ENCODE measurements around the gene CAMTA1.
A peak's percentile ranks its signal among the peaks of the same experiment; 100 is the strongest.

Gene CAMTA1

GRCh38 chr1:7644961-7645750 is 859.9 kb downstream of the CAMTA1 start (continued):
- peak; percentile 82 for TF ChIP-seq PRDM10 (tag by site-specific recombination; IDR thresholded peaks at IDR 0.05)
- no peak for TF ChIP-seq ZNF426 (tag by site-specific recombination; IDR thresholded peaks at IDR 0.05)
- TF ChIP-seq ZNF560 (tag by site-specific recombination; IDR thresholded peaks at IDR 0.05; ENCODE audit: borderline replicate concordance) = no peak
- TF ChIP-seq HOXD13 (CRISPR knock-in tag; IDR thresholded peaks at IDR 0.05; ENCODE audit: borderline replicate concordance) = no peak

GRCh38 chr1:7645751-7646048 is 860.4 kb downstream of the CAMTA1 start:
- Histone ChIP-seq H3K36me3 (ENCODE audit: control insufficient read depth in 2 of 2, insufficient read depth in 1 of 2, low read length in 2 of 2) (no peaks in the 10 kb centered on the region), H3K9me3 (ENCODE audit: control insufficient read depth, insufficient read depth, low read depth, low read length) (no peaks in the 10 kb centered on the region), H3K4me1 (ENCODE audit: control insufficient read depth, insufficient read depth, low read length) (no peaks in the 10 kb centered on the region), H3K27ac (ENCODE audit: extremely low read depth, low read depth, low read length) (no peak overlapping the region), H3K4me3 (ENCODE audit: low read depth, low read length) (no peak overlapping the region)
- peak; percentile 70 for TF ChIP-seq EGR2 (tag by site-specific recombination; IDR thresholded peaks at IDR 0.05; ENCODE audit: low read depth)
- peak; percentile 83 for TF ChIP-seq ZFHX2 (tag by site-specific recombination; conservative IDR thresholded peaks at IDR 0.05)
- no peak for TF ChIP-seq ZSCAN18 (tag by site-specific recombination; IDR thresholded peaks at IDR 0.05)
- ChIA-PET POLR2A (no interaction called here), CTCF (interaction anchor here (0.6 to 1.5 kb wide), 4 partner anchors 559 to 808 kb away, joined by 3 to 5 read pairs (median 4); no protein-coding TSS in a partner anchor)

- no peaks in the 10 kb centered on the region for H3K4me1 ChIP-seq (ENCODE audit: control insufficient read depth, insufficient read depth, low read length)
- ChIA-PET CTCF (interaction anchor here (0.6 kb wide), 1 partner anchor 808 kb away, joined by 3 read pairs; no protein-coding TSS in a partner anchor), POLR2A (no interaction called here)
- no peak overlapping the region for H3K4me3 ChIP-seq (ENCODE audit: low read depth, low read length)
- H3K27ac ChIP-seq (ENCODE audit: extremely low read depth, low read depth, low read length) = no peak overlapping the region
- TF ChIP-seq KLF1 (tag by site-specific recombination; IDR thresholded peaks at IDR 0.05) (peak; percentile 73), ZNF621 (tag by site-specific recombination; IDR thresholded peaks at IDR 0.05) (no peak)
- no peaks in the 10 kb centered on the region for H3K9me3 ChIP-seq (ENCODE audit: control insufficient read depth, insufficient read depth, low read depth, low read length)
- no peaks in the 10 kb centered on the region for H3K36me3 ChIP-seq (ENCODE audit: control insufficient read depth in 2 of 2, insufficient read depth in 1 of 2, low read length in 2 of 2)
These were observed 860.9 kb downstream of the CAMTA1 start for GRCh38 chr1:7646164-7646563.

GRCh38 chr1:7646981-7647901 is 862.0 kb downstream of the CAMTA1 start:
- H3K4me1 ChIP-seq (ENCODE audit: control insufficient read depth, insufficient read depth, low read length) = no peaks in the 10 kb centered on the region
- no peak overlapping the region for H3K4me3 ChIP-seq (ENCODE audit: low read depth, low read length)
- CTCF ChIA-PET = interaction anchor here (0.5 to 3.6 kb wide), 29 partner anchors 8 to 925 kb away, joined by 3 to 26 read pairs (median 3); no protein-coding TSS in a partner anchor
- TF ChIP-seq ZNF654 (tag by site-specific recombination; IDR thresholded peaks at IDR 0.05; ENCODE audit: low read depth) = peak; percentile 79
- peak; percentile 55; the same call in 1 of the 2 replicates for TF ChIP-seq GLIS1 (tag by site-specific recombination; IDR thresholded peaks at IDR 0.05)
- TF ChIP-seq GLIS2 (tag by site-specific recombination; IDR thresholded peaks at IDR 0.05) = peak; percentile 26; the same call in 1 of the 2 replicates
- no peak for TF ChIP-seq ZNF341 (tag by site-specific recombination; IDR thresholded peaks at IDR 0.05; ENCODE audit: low read depth)
- peak; percentile 56 for TF ChIP-seq CTCF (tag by site-specific recombination; IDR thresholded peaks at IDR 0.05)
- no peak overlapping the region for H3K27ac ChIP-seq (ENCODE audit: extremely low read depth, low read depth, low read length)
- H3K9me3 ChIP-seq (ENCODE audit: control insufficient read depth, insufficient read depth, low read depth, low read length) = no peaks in the 10 kb centered on the region
- POLR2A ChIA-PET = interaction anchor here (0.8 kb wide), 1 partner anchor 94 kb away, joined by 5 read pairs; no protein-coding TSS in a partner anchor
- no peaks in the 10 kb centered on the region for H3K36me3 ChIP-seq (ENCODE audit: control insufficient read depth in 2 of 2, insufficient read depth in 1 of 2, low read length in 2 of 2)

All from HEK293 (cell line).